Prostate gland (tissue), 2 donors: ENCODE data around the gene VAV2. TPM values are rescaled to one million over a fixed set of nuclear protein-coding genes. Genes with fewer than 3 reads are reported as not detected.
"Not testable (repeated sequence)": the region's sequence is repeated elsewhere in the genome, so short reads cannot be mapped to it uniquely, and the experiment has no call there.

Experiments used
- DNase-seq: peaks from one replicate; pipeline ENCODE4 v3.0.0-alpha.2; 2019; ENCODE audit warnings: low spot score
- H3K27ac ChIP-seq, 2 donors: fragments of 200-600 bp; sonication (generic); 2 replicates each; pipeline ENCODE4 v1.5.1; 2017 to 2019
- H3K27me3 ChIP-seq: fragments of 200-600 bp; sonication (generic); replicated peaks from 2 replicates; pipeline ENCODE4 v1.5.1; 2019; ENCODE audit not compliant: insufficient read depth
- H3K36me3 ChIP-seq, 2 donors: fragments of 200-600 bp; sonication (generic); 1 replicate in 1 of 2; 2 replicates in 1 of 2; pipeline versions ENCODE4 v1.5.1 to v1.8.1; 2017 to 2019
- H3K4me1 ChIP-seq: fragments of 200-600 bp; sonication (generic); replicated peaks from 2 replicates; pipeline ENCODE4 v1.5.1; 2019
- H3K4me3 ChIP-seq, 2 donors: fragments of 200-600 bp; sonication (generic); 2 replicates each; pipeline ENCODE4 v1.5.1; 2017 to 2019
- H3K9me3 ChIP-seq: fragments of 200-600 bp; sonication (generic); 2 replicates; pipeline ENCODE4 v1.5.1; 2017
- POLR2A ChIP-seq: fragments of 450-650 bp; IDR thresholded peaks from one replicate; pipeline ENCODE4 v1.6.1; 2016; ENCODE audit warnings: antibody characterized with exemption, mild to moderate bottlenecking
- POLR2AphosphoS5 ChIP-seq: sonication (generic); formaldehyde crosslinking; IDR thresholded peaks from one replicate; pipeline ENCODE4 v1.6.1; 2017; ENCODE audit warnings: antibody characterized with exemption
- WGBS: methylation state at CpG from one replicate; pipeline ENCODE4 v1.1.5; 2018; 5-methylcytosine and 5-hydroxymethylcytosine counted together
- intact Hi-C: fragments of 100-400 bp; cut with DNase I; formaldehyde crosslinking; loops from one replicate; pipeline ENCODE4 v1.14.2; 2022
- total RNA-seq, 2 donors: library from RNA; depleted of rRNA; stranded (reverse); fragments of >200 nt; gene quantifications; one replicate each; pipeline ENCODE4 v1.1.0, GENCODE V29; 2016
- TF ChIP-seq, protein P1 (sequence below), 4 experiments: fragments of 200-600 bp in 2 of 4; fragments of 450-650 bp in 2 of 4; sonication (generic) in 2 of 4; IDR thresholded peaks; 1 replicate in 3 of 4; 2 replicates in 1 of 4; pipeline ENCODE4 v1.5.1; 2016 to 2019; ENCODE audit warnings: antibody characterized with exemption in 4 of 4, mild to moderate bottlenecking in 2 of 4, moderate library complexity in 2 of 4

Gene VAV2
- total RNA-seq, 2 donors from 2014 or later, result 13.5 to 19.5 TPM

DNA sequence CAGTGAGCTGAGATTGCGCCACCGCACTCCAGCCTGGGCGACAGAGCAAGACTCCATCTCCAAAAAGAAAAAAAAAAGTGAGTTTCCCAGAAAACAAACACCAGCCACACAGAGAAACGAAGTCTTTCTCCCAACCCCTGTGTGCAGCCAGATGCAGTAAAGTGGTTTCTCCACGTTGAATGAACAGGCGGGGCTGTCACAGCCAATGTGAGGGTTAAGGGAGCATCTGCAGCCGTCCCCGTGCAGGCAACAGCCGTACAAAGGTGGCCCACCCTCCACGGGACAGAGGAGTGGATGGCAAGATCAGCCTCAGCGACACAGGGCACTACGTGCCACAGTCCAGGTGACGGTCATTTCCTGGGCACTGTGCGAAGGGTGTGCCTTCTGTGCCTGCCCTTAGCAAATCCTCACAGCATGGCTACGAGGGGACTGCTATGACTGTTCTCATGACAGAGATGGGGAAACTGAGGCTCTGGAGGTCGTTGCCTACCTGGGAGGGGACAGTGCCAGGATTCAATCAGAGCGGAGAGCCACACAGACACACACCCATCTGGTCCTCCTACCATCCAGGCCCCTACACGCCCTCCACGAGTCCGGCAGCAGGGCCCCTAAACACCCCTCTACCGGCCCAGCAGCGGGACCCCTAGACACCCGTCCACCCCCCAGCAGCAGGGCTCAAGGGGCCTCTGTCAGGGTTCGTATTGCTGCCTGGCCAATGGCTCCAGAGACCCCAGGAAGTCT lies 2.3 kb downstream of the VAV2 start:
- no peak overlapping the region for H3K27ac ChIP-seq
- H3K4me1 ChIP-seq, result no peaks in the 10 kb centered on the region
- H3K4me3 ChIP-seq, result no peak overlapping the region
- intact Hi-C loops, result no loop called here
- H3K27me3 ChIP-seq, result no peaks in the 10 kb centered on the region
- H3K36me3 ChIP-seq, result no peaks in the 10 kb centered on the region
- H3K9me3 ChIP-seq, result no peaks in the 10 kb centered on the region
- no peak for DNase-seq
- TF ChIP-seq POLR2AphosphoS5, result no peak
- no peak for TF ChIP-seq POLR2A
- TF ChIP-seq, protein P1, sequence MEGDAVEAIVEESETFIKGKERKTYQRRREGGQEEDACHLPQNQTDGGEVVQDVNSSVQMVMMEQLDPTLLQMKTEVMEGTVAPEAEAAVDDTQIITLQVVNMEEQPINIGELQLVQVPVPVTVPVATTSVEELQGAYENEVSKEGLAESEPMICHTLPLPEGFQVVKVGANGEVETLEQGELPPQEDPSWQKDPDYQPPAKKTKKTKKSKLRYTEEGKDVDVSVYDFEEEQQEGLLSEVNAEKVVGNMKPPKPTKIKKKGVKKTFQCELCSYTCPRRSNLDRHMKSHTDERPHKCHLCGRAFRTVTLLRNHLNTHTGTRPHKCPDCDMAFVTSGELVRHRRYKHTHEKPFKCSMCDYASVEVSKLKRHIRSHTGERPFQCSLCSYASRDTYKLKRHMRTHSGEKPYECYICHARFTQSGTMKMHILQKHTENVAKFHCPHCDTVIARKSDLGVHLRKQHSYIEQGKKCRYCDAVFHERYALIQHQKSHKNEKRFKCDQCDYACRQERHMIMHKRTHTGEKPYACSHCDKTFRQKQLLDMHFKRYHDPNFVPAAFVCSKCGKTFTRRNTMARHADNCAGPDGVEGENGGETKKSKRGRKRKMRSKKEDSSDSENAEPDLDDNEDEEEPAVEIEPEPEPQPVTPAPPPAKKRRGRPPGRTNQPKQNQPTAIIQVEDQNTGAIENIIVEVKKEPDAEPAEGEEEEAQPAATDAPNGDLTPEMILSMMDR (IDR thresholded peaks at IDR 0.05), result no peak
- WGBS, result 77% methylated on average over 23 of the region's 24 CpGs

DNA sequence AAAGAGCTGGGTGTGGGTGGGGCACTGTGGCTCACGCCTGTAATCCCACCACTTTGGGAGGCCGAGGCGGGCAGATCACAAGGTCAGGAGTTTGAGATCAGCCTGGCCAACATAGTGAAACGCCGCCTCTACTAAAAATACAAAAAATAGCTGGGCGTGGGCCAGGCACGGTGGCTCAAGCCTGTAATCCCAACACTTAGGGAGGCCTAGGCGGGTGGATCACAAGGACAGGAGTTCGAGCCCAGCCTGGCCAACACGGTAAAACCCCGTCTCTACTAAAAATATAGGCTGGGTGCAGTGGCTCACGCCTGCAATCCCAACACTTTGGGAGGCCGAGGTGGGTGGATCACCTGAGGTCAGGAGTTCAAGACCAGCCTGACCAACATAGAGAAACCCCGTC lies 3.4 kb downstream of the VAV2 start:
- H3K4me1 ChIP-seq, H3K4me3 ChIP-seq, H3K27ac ChIP-seq, H3K9me3 ChIP-seq, H3K27me3 ChIP-seq, H3K36me3 ChIP-seq, DNase-seq, intact Hi-C loops: not testable (repeated sequence)
- WGBS, result 84% methylated on average over 14 of the region's 14 CpGs

DNA sequence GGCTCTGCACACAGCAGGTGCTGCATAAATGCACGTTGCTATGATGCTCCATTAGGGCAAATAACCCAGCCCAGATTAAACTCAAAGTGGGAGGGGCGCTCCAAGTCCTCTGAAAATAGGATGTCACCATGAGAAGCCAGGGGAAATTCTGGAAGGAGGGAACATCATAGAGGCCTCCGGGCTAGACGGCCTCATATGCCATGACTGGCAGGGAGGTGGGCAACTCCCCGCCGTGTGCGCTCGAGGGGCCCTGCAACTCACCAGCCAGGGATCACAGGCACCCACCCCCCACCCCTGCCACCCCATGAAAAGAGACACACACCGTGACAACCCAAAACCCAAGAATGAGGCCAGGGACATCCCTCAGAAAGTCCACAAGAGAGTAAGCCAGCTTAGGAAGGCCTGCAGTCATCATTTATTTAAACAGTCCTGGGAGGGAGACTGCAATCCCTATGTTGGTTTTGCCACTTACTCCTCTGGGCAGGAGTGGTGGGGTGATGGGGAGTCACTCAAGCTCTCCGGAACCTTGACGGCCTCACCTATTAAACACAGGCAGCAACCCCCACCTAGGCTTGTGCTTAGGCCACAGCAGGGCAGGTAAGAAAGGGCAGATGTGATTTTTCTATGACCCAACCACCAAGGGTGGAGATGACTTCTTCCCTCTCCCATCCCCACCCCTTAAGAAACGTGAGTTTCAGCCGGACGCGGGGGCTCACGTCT lies 4.0 kb downstream of the VAV2 start:
- no peaks in the 10 kb centered on the region for H3K27me3 ChIP-seq
- 87% methylated on average over 16 of the region's 16 CpGs for WGBS
- TF ChIP-seq POLR2A, result no peak
- no peak for TF ChIP-seq POLR2AphosphoS5
- TF ChIP-seq, protein P1 (IDR thresholded peaks at IDR 0.05), result no peak
- no peak overlapping the region for H3K27ac ChIP-seq
- DNase-seq, result no peak
- no peaks in the 10 kb centered on the region for H3K36me3 ChIP-seq
- H3K9me3 ChIP-seq, result no peaks in the 10 kb centered on the region
- no peak overlapping the region for H3K4me3 ChIP-seq
- no peaks in the 10 kb centered on the region for H3K4me1 ChIP-seq
- intact Hi-C loops, result no loop called here

DNA sequence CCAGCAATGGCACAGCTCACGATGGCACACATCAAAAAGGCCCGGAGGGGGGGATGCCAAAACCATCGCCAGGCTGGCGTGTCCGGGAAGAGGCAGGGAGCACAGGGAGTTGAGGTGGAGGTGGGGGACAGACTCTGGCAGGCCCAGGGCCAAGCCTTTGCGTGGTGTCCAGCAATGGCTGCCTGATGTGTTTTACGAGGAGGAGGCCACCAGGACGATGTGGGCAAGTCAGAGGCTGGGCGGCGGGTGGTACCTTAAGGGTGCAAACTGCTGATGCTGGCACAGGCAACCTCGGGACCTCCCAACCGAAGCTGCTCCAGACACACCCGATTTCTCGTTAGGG lies 4.7 kb downstream of the VAV2 start:
- 79% methylated on average over 14 of the region's 14 CpGs for WGBS
- intact Hi-C loops, result no loop called here
- DNase-seq, result no peak

DNA sequence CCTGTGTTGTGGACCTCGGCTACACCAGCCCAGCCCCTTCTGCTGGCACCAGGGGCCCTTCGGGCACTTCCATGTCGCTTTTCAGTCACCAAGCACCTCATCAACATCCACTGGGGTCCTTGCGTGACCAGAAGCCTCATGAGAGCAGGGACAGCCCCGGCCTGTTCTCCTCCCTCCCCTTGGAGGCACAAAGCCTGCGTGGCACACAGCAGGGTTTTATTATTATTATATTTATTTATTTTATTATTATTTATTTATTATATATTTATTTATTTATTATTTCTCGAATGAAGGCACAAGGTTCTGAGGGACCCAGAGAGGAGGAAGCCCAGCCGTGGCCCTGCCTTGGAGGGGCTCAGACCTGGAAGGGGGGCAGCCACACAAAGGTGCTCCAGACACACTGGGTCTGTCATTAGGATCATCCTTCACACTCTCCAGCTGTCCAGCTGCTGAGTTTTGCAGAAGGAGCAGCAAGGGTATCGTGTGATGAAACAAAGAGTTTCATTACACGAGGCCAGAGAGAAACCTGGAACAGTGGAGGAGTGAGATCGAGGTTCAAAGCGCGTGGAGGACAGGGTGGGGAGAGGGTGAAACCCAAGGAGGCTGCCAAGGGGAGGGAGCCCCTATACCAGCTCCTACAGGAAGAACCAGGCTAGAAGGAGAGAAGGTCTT lies 5.2 kb downstream of the VAV2 start:
- no peak overlapping the region for H3K4me3 ChIP-seq
- H3K27me3 ChIP-seq, result no peaks in the 10 kb centered on the region
- intact Hi-C loops, result no loop called here
- 93% methylated on average over 13 of the region's 13 CpGs for WGBS
- no peaks in the 10 kb centered on the region for H3K4me1 ChIP-seq
- no peak for DNase-seq
- H3K27ac ChIP-seq, result no peak overlapping the region
- H3K9me3 ChIP-seq, result no peaks in the 10 kb centered on the region
- no peaks in the 10 kb centered on the region for H3K36me3 ChIP-seq
- TF ChIP-seq POLR2AphosphoS5, result no peak
- TF ChIP-seq, protein P1 (IDR thresholded peaks at IDR 0.05), result no peak
- no peak for TF ChIP-seq POLR2A

More for the DNA sequence above, 4.7 kb downstream of the VAV2 start:
- Histone ChIP-seq H3K27ac (no peak overlapping the region), H3K4me1 (no peaks in the 10 kb centered on the region), H3K36me3 (no peaks in the 10 kb centered on the region), H3K4me3 (no peak overlapping the region), H3K27me3 (no peaks in the 10 kb centered on the region), H3K9me3 (no peaks in the 10 kb centered on the region)
- TF ChIP-seq POLR2A (no peak), POLR2AphosphoS5 (no peak)
- TF ChIP-seq, protein P1 (IDR thresholded peaks at IDR 0.05), result no peak
